Measurements from ENCODE around the gene ELOVL6. TPM values are rescaled to one million over a fixed set of nuclear protein-coding genes. Genes with fewer than 3 reads are reported as not detected.

ELOVL6 gene
- total and polyA plus RNA-seq, 9 of the 15 experiments (the other 6 are each of a cell fraction or from before 2014, with no cell fraction given), result 18.3 to 82.6 (median 46.0) TPM

GRCh38 chr4:110164856-110165255, 33.6 kb downstream of the ELOVL6 start:
- no peaks in the 10 kb centered on the region; the same call in 1 of the 2 replicates for H4K20me1 ChIP-seq (replicated peaks; ENCODE audit: control insufficient read depth, insufficient read depth, low read length)
- ATAC-seq (no peak), DNase-seq (ENCODE audit: extremely low read depth in 1 of 4, low spot score in 3 of 4) (no peak), FAIRE-seq (no peak)
- peaks cover 6 to 25% of the 10 kb centered on the region in 2 experiments; a peak in 4 of 5 replicates for H3K4me1 ChIP-seq (replicated peaks in 1 of 2; ENCODE audit: control insufficient read depth in 2 of 2, insufficient read depth in 2 of 2, low read length in 2 of 2)
- no peaks in the 10 kb centered on the region for H3K9me3 ChIP-seq (replicated peaks; ENCODE audit: control insufficient read depth, insufficient read depth, low read depth, low read length)
- intact Hi-C loops (cut with micrococcal nuclease), result no loop called here
- in situ Hi-C loops (cut with MboI), result no loop called here
- no peaks in the 10 kb centered on the region for H3K9me1 ChIP-seq (ENCODE audit: control insufficient read depth, insufficient read depth, low read length)
- peaks cover 66% of the 10 kb centered on the region for H3K36me3 ChIP-seq (ENCODE audit: control insufficient read depth, insufficient read depth, low read length)
- H3K9ac ChIP-seq (ENCODE audit: insufficient read depth in 1 of 2, low read depth in 2 of 2, low read length in 2 of 2), result no peak overlapping the region; a peak in 1 of 4 replicates
- H3K27ac ChIP-seq (ENCODE audit: extremely low read depth, low read depth, low read length), result peak overlapping the region; percentile 47; the same call in 2 of the 3 replicates
- no peak overlapping the region for H3K4me3 ChIP-seq
- ChIA-PET POLR2A (interaction anchor here (1.2 to 2.8 kb wide), 2 partner anchors 11 kb away, joined by 4 to 11 read pairs; no protein-coding TSS in a partner anchor), CTCF (ENCODE audit: low intra/inter-chr PET ratio) (no interaction called here)
- WGBS (ENCODE audit: insufficient coverage, low coverage, missing lambda C conversion rate), result 45% methylated on average over 2 of the region's 2 CpGs
- no peaks in the 10 kb centered on the region for H3K27me3 ChIP-seq (ENCODE audit: control insufficient read depth in 2 of 2, insufficient read depth in 2 of 2, low read length in 2 of 2)
- no TSS peak for BruUV-seq (replicated peaks)
- H2AFZ ChIP-seq (ENCODE audit: low read depth, low read length), result no peak overlapping the region
- H3K79me2 ChIP-seq (ENCODE audit: control insufficient read depth, insufficient read depth, low read length), result peaks cover 38% of the 10 kb centered on the region
- TF ChIP-seq ZNF395 (CRISPR knock-in tag; IDR thresholded peaks at IDR 0.05), result peak; percentile 17; the same call in 1 of the 2 replicates
- TF ChIP-seq PREB (CRISPR knock-in tag; IDR thresholded peaks at IDR 0.05), result no peak
- H3K4me2 ChIP-seq (ENCODE audit: insufficient read depth, low read length), result no peak overlapping the region
